B cell (primary cell): ENCODE results near the gene NELL2. TPM values are rescaled to one million over a fixed set of nuclear protein-coding genes. Genes with fewer than 3 reads are reported as not detected.

ENCODE experiments used
- ATAC-seq: fragments of 200-7000 bp; cut with Tn5 transposase; one replicate; pipeline ENCODE4 v1.10.0; 2021; ENCODE audit warnings: low read depth, mild to moderate bottlenecking, moderate number of reproducible peaks, moderate library complexity
- CTCF ChIA-PET: fragments of 350-600 bp; sonication (Branson Sonifier 250); formaldehyde crosslinking; loops from one replicate; lab custom pipeline; 2021; ENCODE audit warnings: antibody characterized with exemption, inconsistent platforms; lab: Charles Lee
- POLR2A ChIA-PET: fragments of 350-600 bp; sonication (Branson Sonifier 250); formaldehyde crosslinking; loops from one replicate; lab custom pipeline; 2021; ENCODE audit warnings: antibody characterized with exemption; lab: Charles Lee
- DNase-seq: peaks from one replicate; pipeline ENCODE4 v3.0.0; 2013
- H2AFZ ChIP-seq: 2 replicates; pipeline ENCODE4 v1.6.1; 2012; ENCODE audit warnings: mild to moderate bottlenecking, low read depth, low read length; ENCODE audit not compliant: insufficient read depth, poor library complexity, severe bottlenecking
- H3K27ac ChIP-seq, 2 donors: 1 replicate in 1 of 2; 2 replicates in 1 of 2; pipeline ENCODE4 v1.5.1; 2012 to 2013; ENCODE audit warnings: low read length in 2 of 2, mild to moderate bottlenecking in 2 of 2, moderate library complexity in 1 of 2
- H3K27me3 ChIP-seq, 4 experiments: fragments of 200-600 bp in 1 of 4; sonication (generic) in 1 of 4; replicated peaks in 1 of 4; 1 replicate in 2 of 4; 2 replicates in 2 of 4; pipeline versions ENCODE4 v1.6.1 to v1.7.0; 2013 to 2016; ENCODE audit warnings: low read length in 3 of 4, mild to moderate bottlenecking in 2 of 4, mixed read lengths in 1 of 4, moderate library complexity in 1 of 4; ENCODE audit not compliant: insufficient read depth in 4 of 4, control insufficient read depth in 3 of 4; ENCODE audit errors: control extremely low read depth in 1 of 4
- H3K36me3 ChIP-seq, 2 experiments: replicated peaks in 1 of 2; 1 replicate in 1 of 2; 2 replicates in 1 of 2; pipeline versions ENCODE4 v1.6.1 to v1.7.1; 2013; ENCODE audit warnings: low read length in 1 of 2; ENCODE audit not compliant: insufficient read depth in 2 of 2, control insufficient read depth in 1 of 2; ENCODE audit errors: control extremely low read depth in 1 of 2, extremely low read depth in 1 of 2
- H3K4me1 ChIP-seq, 2 donors: fragments of 200-600 bp in 1 of 2; sonication (generic) in 1 of 2; 1 replicate in 1 of 2; 2 replicates in 1 of 2; pipeline versions ENCODE4 v1.5.1 to v1.6.1; 2013 to 2017; ENCODE audit warnings: low read length in 2 of 2; ENCODE audit not compliant: control insufficient read depth in 2 of 2, insufficient read depth in 2 of 2
- H3K4me2 ChIP-seq: replicated peaks from 2 replicates; pipeline ENCODE3; 2012; ENCODE audit warnings: mild to moderate bottlenecking, low read depth, low read length; ENCODE audit not compliant: poor library complexity, severe bottlenecking
- H3K4me3 ChIP-seq, 5 experiments: fragments of 200-600 bp in 1 of 5; sonication (generic) in 1 of 5; 1 replicate in 3 of 5; 2 replicates in 2 of 5; pipeline versions ENCODE4 v1.5.1 to v1.7.0; 2011 to 2016; ENCODE audit warnings: low read length in 4 of 5, mild to moderate bottlenecking in 4 of 5, low read depth in 2 of 5, control low read depth in 1 of 5, moderate library complexity in 1 of 5; ENCODE audit not compliant: insufficient read depth in 1 of 5; ENCODE audit errors: control extremely low read depth in 1 of 5, extremely low read depth in 1 of 5
- H3K79me2 ChIP-seq: fragments of 200-600 bp; sonication (generic); one replicate; pipeline ENCODE4 v1.6.0; 2016; ENCODE audit warnings: low read length; ENCODE audit not compliant: control insufficient read depth, insufficient read depth
- H3K9ac ChIP-seq: fragments of 200-600 bp; sonication (generic); 2 replicates; pipeline ENCODE4 v1.6.1; 2017; ENCODE audit warnings: mild to moderate bottlenecking, low read length, moderate library complexity
- H3K9me3 ChIP-seq, 3 donors: one replicate each; pipeline versions ENCODE4 v1.6.1 to v1.7.1; 2013; ENCODE audit warnings: low read length in 2 of 3; ENCODE audit not compliant: control insufficient read depth in 2 of 3, insufficient read depth in 1 of 3; ENCODE audit errors: control extremely low read depth in 1 of 3
- H4K20me1 ChIP-seq: 2 replicates; pipeline ENCODE4 v1.6.0; 2012; ENCODE audit warnings: mild to moderate bottlenecking, low read length; ENCODE audit not compliant: insufficient read depth, control insufficient read depth, poor library complexity, severe bottlenecking
- H3K27ac Mint-ChIP-seq: one replicate; pipeline ENCODE4 v1.8.0; 2021; ENCODE audit warnings: mixed read lengths
- H3K27me3 Mint-ChIP-seq: one replicate; pipeline ENCODE4 v1.8.0; 2021; ENCODE audit warnings: mixed read lengths
- H3K4me1 Mint-ChIP-seq: one replicate; pipeline ENCODE4 v1.8.0; 2021; ENCODE audit warnings: mixed read lengths
- H3K4me3 Mint-ChIP-seq: one replicate; pipeline ENCODE4 v1.8.0; 2021; ENCODE audit warnings: mixed read lengths
- H3K9me3 Mint-ChIP-seq: one replicate; pipeline ENCODE4 v1.8.0; 2022; ENCODE audit warnings: mixed read lengths; ENCODE audit not compliant: insufficient read depth
- EZH2 ChIP-seq: IDR thresholded peaks from 2 replicates; pipeline ENCODE4 v1.6.1; 2012; ENCODE audit warnings: borderline replicate concordance, low read depth, mild to moderate bottlenecking, moderate library complexity, low read length; ENCODE audit not compliant: insufficient read depth, poor library complexity, severe bottlenecking
- WGBS: methylation state at CpG from one replicate; pipeline ENCODE4 v1.1.5; 2013; ENCODE audit warnings: missing lambda C conversion rate; ENCODE audit not compliant: insufficient coverage; 5-methylcytosine and 5-hydroxymethylcytosine counted together
- intact Hi-C: fragments of 100-400 bp; cut with micrococcal nuclease; formaldehyde crosslinking; loops from one replicate; pipeline ENCODE4 v1.10.0; 2022
- polyA plus RNA-seq: library from polyadenylated mRNA; depleted of rRNA; stranded (reverse); fragments of >200 nt; gene quantifications from 2 replicates; pipeline ENCODE4 v1.2.3, GENCODE V29; 2012
- total RNA-seq, 2 donors: library from RNA; stranded (reverse); fragments of 120-200 nt in 1 of 2; gene quantifications; 1 replicate in 1 of 2; 2 replicates in 1 of 2; pipeline versions ENCODE4 v1.2.3 to v1.2.4, GENCODE V29; 2013 to 2022
- TF ChIP-seq, protein P1 (sequence below): fragments of 200-600 bp; IDR thresholded peaks from one replicate; pipeline ENCODE4 v1.8.0; 2022; ENCODE audit warnings: antibody characterized with exemption, mild to moderate bottlenecking

NELL2 gene
- total and polyA plus RNA-seq, 2 donors (not counting 1 experiment from before 2014, with no cell fraction given), result 0.22 TPM; not detected in 1

DNA sequence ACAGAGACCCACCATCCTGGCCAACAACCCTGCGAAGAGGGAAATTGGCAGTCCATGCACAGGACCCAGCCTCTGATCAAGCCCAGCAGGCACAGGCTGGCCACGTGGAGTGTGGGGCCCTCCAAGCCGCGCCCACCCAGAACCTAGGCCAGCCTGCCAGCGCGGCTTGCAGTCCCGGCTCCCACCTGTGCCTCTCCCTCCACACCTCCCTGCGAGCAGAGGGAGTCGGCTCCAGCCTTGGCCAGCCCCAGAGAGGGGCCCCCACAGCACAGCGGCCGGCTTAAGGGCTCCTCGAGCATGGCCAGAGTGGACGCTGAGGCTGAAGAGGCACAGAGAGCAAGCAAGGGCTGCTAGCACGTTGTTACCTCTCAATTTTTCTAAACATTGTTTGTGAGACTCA is 373.4 kb downstream of the NELL2 start:
- no peak overlapping the region for H3K4me3 Mint-ChIP-seq
- Histone ChIP-seq H3K27ac (no peak overlapping the region), H3K9ac (no peak overlapping the region), H3K27me3 (no peaks in the 10 kb centered on the region), H3K4me2 (no peak overlapping the region), H3K79me2 (no peaks in the 10 kb centered on the region), H3K36me3 (no peaks in the 10 kb centered on the region), H3K4me3 (no peak overlapping the region), H2AFZ (no peak overlapping the region), H3K9me3 (peaks cover 0 to 14% (median 1%) of the 10 kb centered on the region in 3 donors), H3K4me1 (no peaks in the 10 kb centered on the region), H4K20me1 (no peaks in the 10 kb centered on the region)
- no peak overlapping the region for H3K27ac Mint-ChIP-seq
- H3K9me3 Mint-ChIP-seq, result no peaks in the 10 kb centered on the region
- DNase-seq (no peak), ATAC-seq (no peak)
- ChIA-PET POLR2A (no interaction called here), CTCF (no interaction called here)
- WGBS, result 97% methylated on average over 11 of the region's 14 CpGs
- no peak for TF ChIP-seq EZH2
- TF ChIP-seq, protein P1, sequence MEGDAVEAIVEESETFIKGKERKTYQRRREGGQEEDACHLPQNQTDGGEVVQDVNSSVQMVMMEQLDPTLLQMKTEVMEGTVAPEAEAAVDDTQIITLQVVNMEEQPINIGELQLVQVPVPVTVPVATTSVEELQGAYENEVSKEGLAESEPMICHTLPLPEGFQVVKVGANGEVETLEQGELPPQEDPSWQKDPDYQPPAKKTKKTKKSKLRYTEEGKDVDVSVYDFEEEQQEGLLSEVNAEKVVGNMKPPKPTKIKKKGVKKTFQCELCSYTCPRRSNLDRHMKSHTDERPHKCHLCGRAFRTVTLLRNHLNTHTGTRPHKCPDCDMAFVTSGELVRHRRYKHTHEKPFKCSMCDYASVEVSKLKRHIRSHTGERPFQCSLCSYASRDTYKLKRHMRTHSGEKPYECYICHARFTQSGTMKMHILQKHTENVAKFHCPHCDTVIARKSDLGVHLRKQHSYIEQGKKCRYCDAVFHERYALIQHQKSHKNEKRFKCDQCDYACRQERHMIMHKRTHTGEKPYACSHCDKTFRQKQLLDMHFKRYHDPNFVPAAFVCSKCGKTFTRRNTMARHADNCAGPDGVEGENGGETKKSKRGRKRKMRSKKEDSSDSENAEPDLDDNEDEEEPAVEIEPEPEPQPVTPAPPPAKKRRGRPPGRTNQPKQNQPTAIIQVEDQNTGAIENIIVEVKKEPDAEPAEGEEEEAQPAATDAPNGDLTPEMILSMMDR, result no peak
- H3K4me1 Mint-ChIP-seq, result no peaks in the 10 kb centered on the region
- H3K27me3 Mint-ChIP-seq, result no peaks in the 10 kb centered on the region
- intact Hi-C loops, result no loop called here

DNA sequence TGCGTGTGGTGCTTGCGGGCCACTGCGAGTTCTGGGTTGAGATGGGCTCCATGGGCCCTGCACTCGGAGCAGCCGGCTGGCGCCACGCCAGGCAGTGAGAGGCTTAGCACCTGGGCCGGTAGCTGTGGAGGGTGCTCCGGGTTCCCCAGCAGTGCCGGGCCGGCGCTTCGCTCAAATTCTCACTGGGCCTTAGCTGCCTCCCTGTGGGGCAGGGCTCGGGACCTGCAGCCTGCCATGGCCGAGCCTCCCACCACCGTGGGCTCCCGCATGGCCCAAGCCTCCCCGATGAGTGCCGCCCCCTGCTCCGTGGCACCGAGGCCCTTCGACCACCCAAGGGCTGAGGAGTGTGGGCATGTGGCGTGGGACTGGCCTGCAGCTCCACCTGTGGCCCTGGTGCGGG is 375.7 kb downstream of the NELL2 start:
- no peaks in the 10 kb centered on the region for H3K4me1 Mint-ChIP-seq
- intact Hi-C loops, result no loop called here
- no peaks in the 10 kb centered on the region for H3K4me1 ChIP-seq
- no peak overlapping the region for H3K4me2 ChIP-seq
- H2AFZ ChIP-seq, result no peak overlapping the region
- ATAC-seq (no peak), DNase-seq (no peak)
- H3K4me3 Mint-ChIP-seq, result no peak overlapping the region
- no peak overlapping the region for H3K27ac ChIP-seq
- TF ChIP-seq EZH2, result no peak
- TF ChIP-seq, protein P1, result no peak
- ChIA-PET POLR2A (no interaction called here), CTCF (no interaction called here)
- no peaks in the 10 kb centered on the region for H3K9me3 Mint-ChIP-seq
- peaks cover 0 to 14% (median 1%) of the 10 kb centered on the region in 3 donors for H3K9me3 ChIP-seq
- H3K79me2 ChIP-seq, result no peaks in the 10 kb centered on the region
- no peaks in the 10 kb centered on the region for H3K27me3 ChIP-seq
- no peaks in the 10 kb centered on the region for H4K20me1 ChIP-seq
- no peak overlapping the region for H3K9ac ChIP-seq
- no peak overlapping the region for H3K4me3 ChIP-seq
- WGBS, result 96% methylated on average over 22 of the region's 24 CpGs
- no peaks in the 10 kb centered on the region for H3K27me3 Mint-ChIP-seq
- no peak overlapping the region for H3K27ac Mint-ChIP-seq
- no peaks in the 10 kb centered on the region for H3K36me3 ChIP-seq
